C1 segment of cervical spinal cord (tissue), 14 donors: ENCODE data around the gene PHOX2A.
"Not testable (repeated sequence)": the region's sequence is repeated elsewhere in the genome, so short reads cannot be mapped to it uniquely, and the experiment has no call there.

Source experiments
- DNase-seq, 14 donors: peaks; one replicate each; lab custom pipeline; 2025; lab: John Stamatoyannopoulos, UW

The PHOX2A gene

DNA sequence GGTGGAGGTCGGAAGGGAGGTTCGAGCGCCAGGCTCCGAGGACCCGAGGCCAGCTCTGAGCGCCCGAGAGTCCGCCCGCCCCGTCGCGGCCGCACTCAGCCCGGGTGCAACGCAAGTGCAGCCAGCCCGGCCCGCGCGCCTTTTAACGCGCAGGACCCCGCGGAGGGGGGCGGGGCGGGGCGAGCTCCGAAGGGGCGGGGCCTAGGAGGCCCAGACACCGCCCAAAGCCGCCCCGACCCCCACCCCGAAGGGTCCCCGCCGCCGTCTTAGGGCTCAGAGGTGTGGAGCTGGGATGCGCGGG, at the start of gene PHOX2A:
Gene PHOX2A (minus strand): TSS at position 117 of the 301 bp plus-strand sequence. CDS start 172 bp downstream, outside the sequence.
- no peak for DNase-seq

DNA sequence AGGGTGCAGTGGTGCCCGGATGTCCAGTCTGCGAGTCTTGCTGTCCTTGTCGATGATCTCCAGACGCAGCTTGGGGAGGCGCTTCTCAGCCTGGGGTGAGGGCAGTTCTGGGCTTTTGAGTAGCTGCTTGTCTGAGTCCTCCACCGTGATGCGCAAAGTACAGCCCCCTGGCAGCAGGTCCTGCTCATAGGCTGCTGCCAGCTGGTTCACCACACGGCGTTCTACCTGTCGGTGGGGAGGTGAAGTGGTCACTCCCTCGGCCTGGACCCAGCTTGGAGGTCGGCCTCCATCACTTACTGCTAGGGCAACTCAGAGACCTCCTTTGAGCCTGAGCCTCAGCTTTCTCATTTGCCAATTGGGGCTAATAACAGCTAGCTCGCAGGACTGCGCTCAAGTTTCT, 49.4 kb upstream of the PHOX2A start:
- no peak for DNase-seq

DNA sequence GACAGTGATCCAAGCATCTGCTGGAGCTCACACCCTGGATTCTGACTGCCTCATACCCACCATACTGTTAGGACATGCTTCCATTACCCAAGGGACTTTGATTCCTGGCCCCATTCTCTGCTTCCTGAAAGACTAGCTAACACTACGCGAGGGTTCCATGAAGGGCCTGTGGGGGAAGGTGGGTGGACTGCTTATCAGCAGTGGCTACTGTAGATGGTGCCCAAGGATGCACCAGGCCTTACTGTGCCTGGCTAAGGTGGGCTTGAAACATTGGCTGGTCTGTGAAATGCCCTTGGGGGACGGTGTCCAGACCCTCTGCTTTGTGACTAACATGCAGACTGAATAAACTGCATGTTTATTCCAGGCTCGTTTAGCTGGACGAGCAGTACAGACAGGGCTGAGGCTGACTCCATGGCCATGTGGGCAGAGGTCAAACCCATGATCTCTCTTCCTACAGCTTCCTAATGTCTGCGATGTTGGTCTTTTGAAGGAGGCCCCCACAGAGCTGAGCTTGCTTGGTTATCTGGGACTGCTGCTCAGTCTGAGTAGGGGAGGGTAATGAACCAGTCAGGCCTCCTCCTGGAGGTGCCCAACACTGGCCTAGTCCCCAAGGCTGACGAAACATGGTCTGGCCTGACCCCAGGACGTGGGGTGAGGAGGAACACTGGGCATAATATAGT, 48.3 kb upstream of the PHOX2A start:
- DNase-seq: no peak

DNA sequence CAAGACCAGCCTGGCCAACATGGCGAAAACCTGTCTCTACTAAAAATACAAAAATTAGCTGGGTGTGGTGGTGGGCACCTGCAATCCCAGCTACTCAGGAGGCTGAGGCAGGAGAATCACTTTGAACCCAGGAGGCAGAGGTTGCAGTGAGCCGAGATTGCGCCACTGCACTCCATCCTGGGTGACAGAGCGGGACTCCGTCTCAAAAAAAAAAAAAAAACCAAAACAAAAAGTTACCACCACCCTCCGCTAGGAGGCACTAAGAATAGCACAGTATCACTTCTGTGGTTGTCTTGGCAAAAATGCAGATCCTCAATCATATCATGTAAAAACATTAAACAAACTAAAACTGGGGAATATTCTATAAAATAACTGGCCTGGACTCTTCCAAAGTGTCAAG, 46.8 kb upstream of the PHOX2A start:
- not testable (repeated sequence) for DNase-seq

DNA sequence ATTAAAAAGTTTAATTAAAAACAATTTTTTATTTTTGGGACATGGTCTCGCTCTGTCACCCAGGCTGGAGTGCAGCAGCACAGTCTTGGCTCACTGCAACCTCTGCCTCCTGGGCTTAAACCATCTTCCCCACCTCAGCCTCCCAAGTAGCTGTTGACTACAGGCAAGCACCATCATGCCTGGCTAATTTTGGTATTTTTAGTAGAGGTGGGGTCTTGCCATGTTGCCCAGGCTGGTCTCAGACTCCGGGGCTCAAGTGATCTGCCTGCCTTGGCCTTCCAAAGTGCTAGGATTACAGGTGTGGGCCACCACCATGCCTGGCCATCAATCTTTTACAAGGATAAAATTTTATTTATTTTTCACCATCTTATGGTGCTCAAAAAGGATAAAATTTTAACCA, 43.3 kb upstream of the PHOX2A start:
- no peak for DNase-seq

DNA sequence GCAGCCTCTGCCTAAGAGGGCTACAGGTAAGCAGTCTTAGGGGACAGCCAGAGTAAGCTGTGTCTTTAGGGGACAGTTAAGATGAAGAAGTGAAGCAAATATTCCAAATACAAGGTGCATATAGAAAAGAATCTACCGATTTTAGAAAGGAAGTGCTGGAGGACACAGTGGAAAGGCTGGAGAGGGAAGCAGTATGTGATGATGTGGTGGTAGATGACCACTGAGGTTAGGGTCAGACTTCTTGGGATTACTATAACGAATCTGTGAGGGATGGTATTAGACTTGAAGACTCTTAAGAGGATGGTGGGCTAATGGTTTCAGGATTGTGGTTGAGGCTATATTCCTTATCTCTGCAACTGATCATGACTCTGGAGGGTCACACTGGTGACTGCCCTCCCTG, 40.0 kb upstream of the PHOX2A start:
- no peak for DNase-seq

DNA sequence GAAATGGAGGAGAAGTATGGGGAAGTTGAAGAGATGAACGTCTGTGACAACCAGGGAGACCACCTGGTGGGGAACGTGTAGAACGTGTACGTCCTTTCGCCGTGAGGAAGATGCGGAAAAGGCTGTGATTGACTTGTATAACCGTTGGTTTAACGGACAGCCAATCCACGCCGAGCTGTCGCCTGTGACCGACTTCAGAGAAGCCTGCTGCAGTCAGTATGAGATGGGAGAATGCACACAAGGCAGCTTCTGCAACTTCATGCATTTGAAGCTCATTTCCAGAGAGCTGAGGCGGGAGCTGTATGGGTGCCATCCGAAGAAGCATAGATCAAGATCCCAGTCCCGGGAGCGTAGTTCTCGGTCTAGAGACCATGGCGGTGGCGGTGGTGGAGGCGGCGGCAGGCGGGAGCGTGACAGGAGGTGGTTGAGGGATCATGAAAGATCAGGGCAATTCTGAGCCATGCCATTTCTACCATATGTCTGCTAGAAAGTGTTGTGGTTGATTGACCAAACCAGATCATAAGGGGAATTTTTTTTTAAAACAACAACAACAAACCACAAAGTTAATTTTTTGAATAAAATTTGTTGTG, 36.8 kb upstream of the PHOX2A start:
- DNase-seq: no peak

DNA sequence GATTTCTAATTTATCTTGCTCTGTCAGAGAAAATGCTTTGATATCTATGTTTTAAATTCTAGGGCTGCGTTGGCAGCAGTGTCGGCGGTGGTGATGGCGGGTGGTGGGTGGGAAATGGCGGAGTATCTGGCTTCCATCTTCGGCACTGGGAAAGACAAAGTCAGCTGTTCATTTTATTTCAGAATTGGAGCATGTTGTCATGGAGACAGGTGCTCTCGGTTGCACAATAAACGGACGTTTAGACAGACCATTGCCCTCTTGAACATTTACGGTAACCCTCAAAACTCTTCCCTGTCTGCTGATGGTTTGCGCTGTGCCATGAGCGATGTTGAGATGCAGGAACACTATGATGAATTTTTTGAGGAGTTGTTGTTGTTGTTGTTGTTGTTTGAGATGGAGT, 36.1 kb upstream of the PHOX2A start:
- no peak for DNase-seq

DNA sequence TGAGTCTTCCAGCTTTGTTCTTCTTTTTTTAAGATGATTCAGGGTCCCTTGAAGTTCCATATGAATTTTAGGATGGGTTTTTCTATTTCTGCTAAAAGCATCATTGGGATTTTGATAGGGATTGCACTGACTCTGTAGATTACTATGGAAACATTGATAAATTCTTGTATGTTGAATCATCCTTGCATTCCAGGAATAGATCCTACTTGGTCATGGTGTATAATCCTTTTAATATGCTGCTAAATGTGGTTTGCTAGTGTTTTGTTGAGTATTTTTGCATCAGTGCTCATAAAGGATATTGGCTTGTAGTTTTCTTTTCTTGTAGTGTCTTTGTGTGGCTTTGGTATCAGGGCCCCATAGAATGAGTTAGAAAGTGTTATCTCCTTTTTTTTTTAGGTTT, 34.9 kb upstream of the PHOX2A start:
- DNase-seq: no peak

DNA sequence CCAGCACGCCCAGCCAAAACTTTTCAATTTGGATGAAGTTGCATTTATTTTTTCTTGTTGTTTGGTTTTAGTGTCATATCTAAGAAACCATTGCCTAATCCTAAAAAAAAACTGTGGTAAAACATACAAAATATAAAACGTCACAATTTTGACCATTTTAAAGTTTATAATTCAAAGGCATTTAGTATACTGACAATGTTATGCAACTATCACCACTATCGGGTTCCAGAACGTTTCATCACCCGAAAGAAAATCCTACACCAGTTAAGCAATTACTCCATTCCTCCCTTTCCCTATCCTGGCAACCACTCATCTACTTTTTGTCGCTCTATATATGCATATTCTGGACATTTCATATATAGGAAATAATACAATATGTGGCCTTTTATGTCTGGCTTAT, 30.5 kb upstream of the PHOX2A start:
- no peak for DNase-seq

DNA sequence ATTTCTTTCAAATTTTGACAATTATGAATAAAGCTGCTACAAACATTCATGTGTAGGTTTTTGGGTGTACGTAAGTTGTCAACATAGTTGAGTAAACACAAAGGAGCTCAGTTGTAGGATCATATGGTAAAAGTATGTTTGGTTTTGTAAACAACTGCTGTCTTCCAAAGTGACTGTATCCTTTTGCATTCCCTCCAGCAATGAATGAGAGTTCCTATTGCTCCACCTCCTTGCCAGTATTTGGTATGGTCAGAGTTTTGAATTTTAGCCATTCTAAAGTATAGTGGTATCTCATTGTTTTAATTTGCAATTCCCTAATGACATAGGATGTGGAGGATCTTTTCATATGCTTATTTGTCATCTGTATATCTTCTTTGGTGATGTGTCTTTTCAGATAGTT, 28.0 kb upstream of the PHOX2A start:
- DNase-seq: no peak

DNA sequence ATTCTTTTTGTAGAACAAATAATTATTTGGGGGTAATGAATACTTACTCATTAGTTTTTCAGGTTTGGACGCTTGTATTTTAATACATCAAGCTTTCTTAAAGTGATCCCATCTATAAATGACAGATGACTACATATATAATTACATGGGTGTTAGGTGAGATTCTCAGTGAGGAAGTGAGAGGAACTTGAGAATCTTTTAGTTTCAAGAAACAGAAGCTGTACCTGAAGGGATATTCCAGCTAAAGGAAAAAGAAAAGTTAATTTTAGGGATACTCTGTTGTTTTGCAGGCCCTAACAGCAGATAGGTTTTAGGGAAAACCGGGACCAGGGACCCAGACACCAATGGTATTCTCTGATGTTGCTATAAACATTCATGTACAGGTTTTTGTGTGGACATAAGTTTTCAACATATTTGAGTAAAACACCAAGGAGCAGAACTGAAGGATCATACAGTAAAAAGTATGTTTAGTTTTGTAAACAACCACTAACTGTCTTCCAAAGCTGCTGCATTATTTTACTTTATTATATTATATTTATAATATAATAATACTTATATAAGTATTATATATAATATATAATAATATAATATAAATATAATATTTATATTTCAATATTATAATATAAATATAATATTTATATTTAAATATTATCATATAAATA, 24.1 kb upstream of the PHOX2A start:
- DNase-seq: no peak

DNA sequence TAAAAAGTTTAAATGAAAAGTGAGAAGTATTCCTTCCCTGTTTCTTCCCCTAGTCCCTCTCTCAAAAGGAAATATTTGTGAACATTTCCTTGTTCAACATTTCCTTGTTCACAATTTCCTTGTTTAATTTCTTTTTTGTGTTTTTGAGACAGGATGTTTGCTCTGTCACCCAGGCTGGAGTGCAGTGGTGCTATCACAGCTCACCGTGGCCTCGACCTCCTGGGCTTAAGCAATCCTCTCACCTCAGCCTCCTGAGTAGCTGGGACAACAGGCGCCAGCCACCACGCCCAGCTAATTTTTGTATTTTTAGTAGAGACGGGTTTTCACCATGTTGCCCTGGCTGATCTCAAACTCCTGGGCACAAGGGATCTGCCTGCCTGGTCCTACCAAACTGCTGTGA, 23.0 kb upstream of the PHOX2A start:
- DNase-seq: not testable (repeated sequence)

DNA sequence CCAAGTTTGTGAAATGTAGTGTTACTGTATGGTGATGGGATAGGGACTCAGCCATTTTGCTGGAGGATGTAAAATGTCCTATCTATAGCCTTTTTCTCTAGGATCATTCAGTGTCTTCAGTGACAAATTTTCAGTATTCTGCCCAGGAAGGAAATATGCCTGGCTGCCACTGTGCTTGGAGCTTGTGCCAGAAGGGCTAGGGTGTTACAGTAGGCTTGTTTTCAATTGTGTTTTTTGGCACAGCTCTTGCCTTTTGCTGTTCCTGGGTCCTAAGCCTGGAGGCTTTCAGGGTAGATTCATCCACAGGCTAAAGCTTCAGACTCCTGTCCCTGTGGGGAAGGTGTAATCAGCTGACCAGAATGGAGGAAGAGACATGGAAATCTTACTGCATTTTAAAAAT, 22.0 kb upstream of the PHOX2A start:
- no peak for DNase-seq

DNA sequence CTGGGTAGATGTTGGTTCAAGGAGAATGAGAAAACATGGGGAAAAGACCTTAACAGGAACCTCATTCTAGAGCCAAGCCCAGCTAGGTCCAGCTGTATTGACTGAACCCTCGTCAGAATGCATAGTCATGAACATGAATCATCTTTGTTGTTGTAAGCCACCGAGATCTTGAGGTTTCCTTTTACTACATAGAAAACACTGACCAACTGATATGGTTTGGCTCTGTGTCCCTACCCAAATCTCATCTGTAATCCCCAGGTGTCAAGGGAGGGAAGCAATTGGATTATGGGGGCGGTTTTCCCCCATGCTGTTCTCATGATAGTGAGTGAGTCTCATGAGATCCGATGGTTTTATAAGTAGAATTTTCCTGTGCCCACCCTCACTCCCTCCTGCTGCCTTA, 19.4 kb upstream of the PHOX2A start:
- DNase-seq: no peak

DNA sequence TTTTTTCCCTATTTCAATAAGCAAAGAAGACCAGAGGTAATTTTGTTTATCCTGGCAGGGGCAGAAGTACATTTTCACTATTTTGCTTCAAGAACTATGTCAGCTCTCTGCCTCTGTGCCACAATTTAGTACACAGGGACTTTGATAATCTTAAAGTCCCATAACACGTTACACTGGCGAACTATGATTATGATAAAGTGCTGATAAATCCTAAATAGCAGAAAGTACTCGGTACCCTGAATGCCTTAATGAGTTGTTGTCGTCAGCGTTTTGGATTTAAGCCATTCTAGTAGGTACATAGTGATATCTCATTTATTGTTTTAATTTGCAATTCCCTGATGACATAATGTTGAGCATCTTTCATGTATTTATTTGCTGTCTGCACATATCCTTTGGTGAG, 16.6 kb upstream of the PHOX2A start:
- DNase-seq: no peak

DNA sequence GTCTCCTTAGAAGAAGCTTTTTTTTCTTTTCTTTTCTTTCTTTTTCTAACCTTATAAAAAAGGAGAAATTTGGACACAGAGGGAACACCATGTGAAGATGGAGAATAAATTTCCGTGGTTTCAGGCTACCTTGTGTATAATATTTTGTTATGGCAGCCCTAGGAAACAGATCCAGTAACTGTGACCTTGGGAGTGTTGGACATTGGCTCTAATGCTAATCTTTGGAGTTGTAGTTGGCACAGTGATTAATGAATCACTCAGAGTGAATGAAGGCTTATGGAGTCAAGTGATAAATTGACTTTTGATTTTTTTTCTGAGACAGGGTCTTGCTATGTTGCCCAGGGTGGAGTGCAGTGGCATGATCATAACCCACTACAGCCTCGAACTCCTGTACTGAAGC, 15.5 kb upstream of the PHOX2A start:
- no peak for DNase-seq

DNA sequence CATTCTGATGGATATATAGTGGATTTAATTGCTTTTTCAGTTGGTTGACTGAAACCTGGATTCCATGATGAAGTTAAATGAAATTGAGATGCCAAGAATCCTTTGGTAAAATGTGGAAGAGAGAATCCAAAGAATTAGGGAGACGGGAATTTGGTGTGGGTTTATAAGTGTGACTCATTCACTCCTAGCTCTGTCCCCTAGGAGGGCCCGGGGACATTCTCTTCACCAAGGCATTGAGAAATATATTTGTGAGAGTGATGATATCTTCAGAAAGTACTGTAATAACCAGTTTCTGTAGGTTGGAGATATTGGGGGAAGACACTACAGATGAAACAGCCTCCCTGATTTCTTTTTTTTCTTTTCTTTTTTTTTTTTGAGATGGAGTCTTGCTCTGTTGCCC, 13.6 kb upstream of the PHOX2A start:
- DNase-seq: no peak

DNA sequence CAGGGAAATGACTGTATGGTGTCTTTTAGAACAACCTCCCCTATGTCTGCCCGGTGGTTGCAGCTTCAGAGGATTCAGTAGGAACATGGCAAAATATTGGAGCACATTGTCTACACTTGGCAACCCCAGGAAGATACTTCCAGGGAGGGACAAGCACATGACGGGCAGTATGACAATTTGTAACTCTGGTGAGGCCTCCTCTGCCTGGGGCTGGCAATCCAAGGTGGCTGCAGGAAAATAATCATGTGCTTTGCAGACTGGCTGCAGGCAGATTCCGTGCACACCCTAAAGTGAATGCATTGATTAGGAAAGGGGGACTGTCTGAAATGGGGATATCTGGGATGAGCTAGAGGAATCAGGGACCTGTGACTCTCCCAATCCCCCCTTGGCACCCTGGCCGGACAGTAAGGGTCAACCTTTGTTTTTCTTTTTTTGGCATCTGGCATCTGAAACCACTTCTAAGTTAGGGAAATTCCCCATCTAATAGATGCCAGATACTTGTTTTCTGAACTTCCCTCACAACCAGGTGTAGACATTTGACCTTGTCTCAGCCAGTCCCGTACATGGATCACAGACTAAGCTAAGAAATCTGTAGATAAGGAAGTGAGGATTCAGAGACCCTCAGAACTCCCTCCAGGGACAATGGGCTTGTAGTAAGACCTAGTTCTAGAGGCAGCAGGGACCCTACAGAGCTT, 10.5 kb upstream of the PHOX2A start:
- DNase-seq: no peak

DNA sequence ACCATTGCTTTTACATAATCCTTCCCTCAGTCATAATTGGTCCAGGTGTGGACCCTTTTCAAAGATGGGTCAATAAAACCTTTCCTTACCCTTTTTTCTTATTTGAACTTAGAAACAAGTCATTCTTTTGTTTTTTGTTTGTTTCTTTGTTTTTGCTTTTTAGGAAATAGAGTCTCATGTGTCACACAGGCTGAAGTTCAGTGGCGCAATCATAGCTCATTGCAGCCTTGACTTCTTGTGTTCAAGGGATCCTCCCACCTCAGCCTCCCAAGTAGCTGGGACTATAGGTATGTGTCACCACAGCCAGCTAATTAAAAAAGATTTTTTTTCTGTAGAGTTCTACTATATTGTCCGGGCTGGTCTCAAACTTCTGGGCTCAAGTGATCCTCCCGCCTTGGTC, 9.4 kb upstream of the PHOX2A start:
- no peak for DNase-seq

DNA sequence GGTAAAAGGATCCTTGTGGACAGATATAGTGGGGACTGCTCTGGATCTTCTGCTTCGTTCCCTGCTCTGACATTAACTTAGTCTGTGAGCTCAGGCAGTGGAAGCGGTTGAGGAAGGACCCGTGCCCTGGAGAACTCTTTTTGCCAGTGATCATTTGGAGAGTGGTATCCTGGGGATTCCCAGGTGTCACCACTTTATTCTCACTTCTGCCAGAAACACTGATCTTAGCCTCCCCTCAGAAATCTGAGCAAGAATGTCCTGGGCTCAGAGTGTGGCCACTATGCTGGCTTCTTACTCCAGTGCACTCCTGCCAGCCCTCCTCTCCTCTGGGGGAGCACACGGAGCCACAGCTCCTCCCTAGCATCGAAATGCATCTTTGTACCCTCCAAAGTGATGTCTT, 7.6 kb upstream of the PHOX2A start:
- no peak for DNase-seq

DNA sequence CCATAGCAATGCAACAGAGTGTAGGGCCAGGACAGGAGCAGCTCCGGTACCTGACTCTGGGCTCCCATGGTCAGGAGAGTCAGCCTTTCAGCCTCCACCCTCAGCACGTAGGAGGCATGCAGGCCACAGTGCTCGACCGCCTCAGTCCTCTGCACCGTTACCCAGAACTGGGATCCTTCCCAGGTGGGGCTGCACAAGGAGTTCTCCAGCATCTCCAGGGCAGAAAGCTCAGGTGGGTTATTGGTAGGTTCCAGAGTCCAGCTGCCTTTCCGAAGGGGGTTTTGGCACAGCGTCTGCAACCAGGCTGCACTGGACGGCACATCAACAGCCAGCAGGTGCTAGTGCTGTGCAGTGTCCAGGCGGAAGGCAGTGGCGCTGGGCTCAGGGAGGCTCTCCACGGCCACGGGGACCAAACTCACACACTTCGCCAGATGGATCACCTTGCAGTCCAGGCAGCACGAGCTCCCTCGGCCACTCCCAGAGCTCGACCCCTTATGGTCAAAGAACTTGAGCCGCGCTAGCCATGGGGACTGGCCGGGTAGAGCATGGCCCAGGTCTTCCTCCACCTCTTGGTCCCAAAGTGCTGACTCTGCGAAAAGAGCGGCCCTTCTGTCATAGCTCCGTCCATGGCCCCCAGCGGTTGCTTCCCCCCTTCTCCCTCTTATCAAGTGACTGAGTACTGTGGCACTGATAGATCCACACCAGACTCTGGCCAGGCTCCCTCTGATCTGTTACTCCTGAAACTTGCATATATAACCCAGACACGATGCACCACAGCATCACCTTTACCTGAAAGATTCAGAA, 6.9 kb upstream of the PHOX2A start:
- no peak for DNase-seq
